OCI-LY1 (cell line): Measurements from ENCODE around the gene SLC4A7.

Experiments used
- CTCF ChIP-seq: fragments of 200-600 bp; sonication (generic), shearing (Covaris generic); IDR thresholded peaks from 2 replicates; pipeline ENCODE4 v1.5.1; 2017; ENCODE audit warnings: mild to moderate bottlenecking, antibody characterized with exemption, low read length, moderate library complexity, mixed read lengths
- EZH2 ChIP-seq: fragments of 200-600 bp; sonication (generic), shearing (Covaris generic); IDR thresholded peaks from 2 replicates; pipeline ENCODE4 v1.8.0; 2017; ENCODE audit warnings: borderline replicate concordance, mixed run types, mild to moderate bottlenecking, antibody characterized with exemption, low read length, moderate library complexity, mixed read lengths

- TF ChIP-seq CTCF = no peak
- TF ChIP-seq EZH2 = no peak
These were observed 19.5 kb downstream of the SLC4A7 start for GRCh38 chr3:27464646-27465045.
